Fibroblast of lung (primary cell): ENCODE measurements around the gene LTBP1. TPM values are rescaled to one million over a fixed set of nuclear protein-coding genes. Genes with fewer than 3 reads are reported as not detected.

Experiments
- DNase-seq, 2 donors: peaks; one replicate each; pipeline versions ENCODE4 v3.0.0 to v3.0.0-alpha.2; 2010; ENCODE audit warnings: low read depth in 2 of 2
- H2AFZ ChIP-seq: 2 replicates; pipeline ENCODE4 v1.5.1; 2012; ENCODE audit warnings: low read length, control low read depth, inconsistent platforms
- H3K27ac ChIP-seq: 2 replicates; pipeline ENCODE4 v1.5.1; 2011; ENCODE audit warnings: low read length, control low read depth; ENCODE audit not compliant: insufficient read depth
- H3K27me3 ChIP-seq: 2 replicates; pipeline ENCODE4 v1.5.1; 2011; ENCODE audit warnings: mild to moderate bottlenecking, low read length; ENCODE audit not compliant: control insufficient read depth, insufficient read depth
- H3K36me3 ChIP-seq: 2 replicates; pipeline ENCODE4 v1.5.1; 2011; ENCODE audit warnings: low read length; ENCODE audit not compliant: control insufficient read depth, insufficient read depth
- H3K4me1 ChIP-seq: 2 replicates; pipeline ENCODE4 v1.5.1; 2011; ENCODE audit warnings: low read length; ENCODE audit not compliant: control insufficient read depth, insufficient read depth; ENCODE audit errors: extremely low read depth
- H3K4me2 ChIP-seq: 2 replicates; pipeline ENCODE4 v1.5.1; 2011; ENCODE audit warnings: low read length, control low read depth; ENCODE audit not compliant: insufficient read depth; ENCODE audit errors: extremely low read depth
- H3K4me3 ChIP-seq, 4 experiments: fragments of 200-600 bp in 1 of 4; sonication (generic) in 1 of 4; replicated peaks in 1 of 4; 2 replicates each; pipeline ENCODE4 v1.5.1; 2011 to 2016; ENCODE audit warnings: low read length in 4 of 4, low read depth in 3 of 4, mild to moderate bottlenecking in 3 of 4, control low read depth in 2 of 4, inconsistent platforms in 1 of 4, mixed read lengths in 1 of 4; ENCODE audit not compliant: insufficient read depth in 1 of 4; ENCODE audit errors: control extremely low read depth in 1 of 4
- H3K79me2 ChIP-seq: 2 replicates; pipeline ENCODE4 v1.5.1; 2012; ENCODE audit warnings: mild to moderate bottlenecking, low read length, inconsistent platforms; ENCODE audit not compliant: control insufficient read depth, insufficient read depth
- H3K9ac ChIP-seq: 2 replicates; pipeline ENCODE4 v1.5.1; 2011; ENCODE audit warnings: mild to moderate bottlenecking, low read length, control low read depth; ENCODE audit not compliant: insufficient read depth
- H3K9me3 ChIP-seq: 2 replicates; pipeline ENCODE4 v1.5.1; 2012; ENCODE audit warnings: low read depth, low read length; ENCODE audit not compliant: control insufficient read depth, insufficient read depth
- H4K20me1 ChIP-seq: 2 replicates; pipeline ENCODE4 v1.5.1; 2011; ENCODE audit warnings: low read length; ENCODE audit not compliant: control insufficient read depth, insufficient read depth; ENCODE audit errors: extremely low read depth
- CTCF ChIP-seq, 2 donors: IDR thresholded peaks in 1 of 2; conservative IDR thresholded peaks in 1 of 2; 1 replicate in 1 of 2; 2 replicates in 1 of 2; pipeline ENCODE4 v1.5.1; 2011 to 2012; ENCODE audit warnings: low read length in 2 of 2, control low read depth in 1 of 2, inconsistent platforms in 1 of 2, low read depth in 1 of 2, mild to moderate bottlenecking in 1 of 2
- EZH2 ChIP-seq: IDR thresholded peaks from 2 replicates; pipeline ENCODE4 v1.5.1; 2012; ENCODE audit warnings: low read length, control low read depth, mild to moderate bottlenecking; ENCODE audit errors: missing control alignments
- polyA plus RNA-seq, 2 donors: library from polyadenylated mRNA; depleted of rRNA in 1 of 2; stranded (reverse) in 1 of 2; unstranded in 1 of 2; fragments of >200 nt; gene quantifications; 2 replicates each; pipeline ENCODE4 v1.2.1, GENCODE V29; 2011 to 2012; ENCODE audit warnings: missing spikeins in 1 of 2
- total RNA-seq: library from RNA; depleted of rRNA; stranded (reverse); fragments of >200 nt; gene quantifications from 2 replicates; pipeline ENCODE4 v1.2.1, GENCODE V29; 2014

LTBP1 gene
- total and polyA plus RNA-seq, 2 donors (not counting 1 experiment from before 2014, with no cell fraction given): 254 to 324 TPM

GRCh38 chr2:33126958-33127357 is 180.2 kb downstream of the LTBP1 start:
- Histone ChIP-seq H3K79me2 (no peaks in the 10 kb centered on the region), H3K9me3 (no peaks in the 10 kb centered on the region), H3K4me3 (no peak overlapping the region), H4K20me1 (no peaks in the 10 kb centered on the region), H3K4me2 (no peak overlapping the region), H3K36me3 (no peaks in the 10 kb centered on the region), H3K9ac (no peak overlapping the region), H2AFZ (no peak overlapping the region), H3K4me1 (peaks cover 7% of the 10 kb centered on the region), H3K27ac (no peak overlapping the region), H3K27me3 (no peaks in the 10 kb centered on the region)
- DNase-seq: peak in 1 of 2 donors; percentile 71
- TF ChIP-seq EZH2 (no peak), CTCF (conservative IDR thresholded peaks at IDR 0.05 in 1 of 2, IDR thresholded peaks at IDR 0.05 in 1 of 2; ENCODE audit: low read depth in 1 of 2, low read length in 2 of 2) (no peak)

DNA sequence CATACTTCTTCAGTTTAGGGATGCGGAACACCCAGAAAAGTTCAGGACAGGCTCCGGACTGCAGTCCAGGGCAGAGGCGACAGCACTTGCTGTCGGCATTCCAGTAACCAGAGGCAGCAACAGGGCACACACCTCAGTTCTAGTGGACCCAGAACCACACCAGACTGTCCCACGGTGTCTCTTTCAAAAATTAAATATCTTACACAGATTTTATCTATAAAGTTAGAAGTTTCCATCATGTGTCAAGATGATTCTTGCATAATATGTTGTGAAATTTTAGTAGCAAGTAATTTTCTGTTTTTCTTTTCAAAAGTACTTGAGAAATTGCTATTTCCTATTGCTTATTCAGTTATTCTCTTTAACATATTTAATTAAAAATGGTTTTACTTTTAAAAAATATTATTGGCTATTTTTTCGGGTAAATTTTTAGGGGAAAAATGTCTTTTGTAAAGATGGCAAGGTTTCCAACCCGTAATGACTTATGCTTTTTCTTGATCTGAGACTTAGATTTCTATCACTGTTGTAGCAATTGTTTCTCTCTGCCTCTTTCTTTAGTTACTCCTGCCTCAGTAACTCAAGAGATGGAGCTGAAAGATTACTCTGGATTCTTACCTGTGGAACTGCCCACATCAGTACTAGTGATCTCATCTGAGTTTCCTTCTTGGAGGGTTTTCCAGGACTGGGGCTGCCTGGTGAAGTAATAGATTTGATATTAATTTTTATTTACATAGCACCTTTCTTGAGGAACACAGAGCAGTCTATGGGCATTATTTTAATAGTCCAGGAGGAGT is 182.7 kb downstream of the LTBP1 start:
- Histone ChIP-seq H3K9ac (no peak overlapping the region), H3K4me2 (no peak overlapping the region), H3K36me3 (no peaks in the 10 kb centered on the region), H3K4me1 (peaks cover 17% of the 10 kb centered on the region), H3K27me3 (no peaks in the 10 kb centered on the region), H3K9me3 (no peaks in the 10 kb centered on the region), H3K4me3 (no peak overlapping the region), H2AFZ (no peak overlapping the region), H3K79me2 (no peaks in the 10 kb centered on the region), H3K27ac (no peak overlapping the region), H4K20me1 (no peaks in the 10 kb centered on the region)
- TF ChIP-seq CTCF (conservative IDR thresholded peaks at IDR 0.05 in 1 of 2, IDR thresholded peaks at IDR 0.05 in 1 of 2; ENCODE audit: low read depth in 1 of 2, low read length in 2 of 2): no peak
- TF ChIP-seq EZH2: no peak
- no peak for DNase-seq

- TF ChIP-seq CTCF (conservative IDR thresholded peaks at IDR 0.05 in 1 of 2, IDR thresholded peaks at IDR 0.05 in 1 of 2; ENCODE audit: low read depth in 1 of 2, low read length in 2 of 2): no peak
- no peak for TF ChIP-seq EZH2
- H3K4me3 ChIP-seq: no peak overlapping the region
- H3K9ac ChIP-seq: no peak overlapping the region
- no peak overlapping the region for H3K4me2 ChIP-seq
- no peaks in the 10 kb centered on the region for H3K27me3 ChIP-seq
- peaks cover 3% of the 10 kb centered on the region for H3K79me2 ChIP-seq
- no peaks in the 10 kb centered on the region for H3K9me3 ChIP-seq
- H2AFZ ChIP-seq: no peak overlapping the region
- H4K20me1 ChIP-seq: no peaks in the 10 kb centered on the region
- DNase-seq: peak in 1 of 2 donors; percentile 24
- no peak overlapping the region for H3K27ac ChIP-seq
- H3K36me3 ChIP-seq: no peaks in the 10 kb centered on the region
- H3K4me1 ChIP-seq: peaks cover 17% of the 10 kb centered on the region
These were observed 183.3 kb downstream of the LTBP1 start for GRCh38 chr2:33130054-33130447.
